GM12864 (cell line): Measurements from ENCODE around the gene ONECUT3.

Experiments
- DNase-seq: peaks from one replicate; pipeline ENCODE4 v3.0.0-alpha.2; 2011; ENCODE audit warnings: low read depth
- H3K4me3 ChIP-seq: 2 replicates; pipeline ENCODE4 v1.5.1; 2011; ENCODE audit warnings: mild to moderate bottlenecking, low read depth, low read length, control low read depth
- CTCF ChIP-seq: IDR thresholded peaks from 2 replicates; pipeline ENCODE4 v1.5.1; 2011; ENCODE audit warnings: low read depth, mild to moderate bottlenecking, moderate library complexity, low read length, control low read depth, inconsistent platforms; ENCODE audit errors: missing control alignments

Gene ONECUT3

GRCh38 chr19:1817553-1818179 is 64.4 kb downstream of the ONECUT3 start:
- no peak for DNase-seq
- no peak for TF ChIP-seq CTCF
- no peak overlapping the region for H3K4me3 ChIP-seq

GRCh38 chr19:1818549-1819195 is 65.4 kb downstream of the ONECUT3 start:
- DNase-seq, result no peak
- no peak overlapping the region for H3K4me3 ChIP-seq
- no peak for TF ChIP-seq CTCF

- no peak overlapping the region for H3K4me3 ChIP-seq
- TF ChIP-seq CTCF, result no peak
- DNase-seq, result no peak
These were observed 66.3 kb downstream of the ONECUT3 start for GRCh38 chr19:1819341-1820255.

GRCh38 chr19:1822210-1822609 is 68.9 kb downstream of the ONECUT3 start:
- DNase-seq, result no peak
- no peak for TF ChIP-seq CTCF
- no peak overlapping the region for H3K4me3 ChIP-seq

GRCh38 chr19:1823020-1823419 is 69.7 kb downstream of the ONECUT3 start:
- DNase-seq, result no peak
- TF ChIP-seq CTCF, result no peak
- H3K4me3 ChIP-seq, result no peak overlapping the region

- DNase-seq, result no peak
These were observed 70.4 kb downstream of the ONECUT3 start for GRCh38 chr19:1823539-1824251.

More at GRCh38 chr19:1823539-1824251, 70.4 kb downstream of the ONECUT3 start:
- no peak for TF ChIP-seq CTCF
- no peak overlapping the region for H3K4me3 ChIP-seq
